GM18951 (cell line): ENCODE results near the gene ATP8B2.
"Not testable (repeated sequence)": the region's sequence is repeated elsewhere in the genome, so short reads cannot be mapped to it uniquely, and the experiment has no call there.

Experiments
- POLR2A ChIP-seq: IDR thresholded peaks from 4 replicates; pipeline ENCODE4 v1.6.1; 2011; ENCODE audit warnings: mild to moderate bottlenecking; ENCODE audit not compliant: insufficient read length, insufficient read depth; ENCODE audit errors: extremely low read depth
- in situ Hi-C: fragments of 300-500 bp; cut with MboI; formaldehyde crosslinking; loops from one replicate; pipeline ENCODE4 v1.12.0; 2022; ENCODE audit warnings: low sequenced_read_pairs, mixed read lengths, inconsistent platforms; ENCODE audit not compliant: unreplicated experiment

ATP8B2 gene

GRCh38 chr1:154324669-154325582 is at the start of gene ATP8B2:
TSS of gene ATP8B2 (plus strand) at chr1:154325525. CDS start at chr1:154328142, 2,617 bp downstream.
- no peak for TF ChIP-seq POLR2A
- in situ Hi-C loops: no loop called here

DNA sequence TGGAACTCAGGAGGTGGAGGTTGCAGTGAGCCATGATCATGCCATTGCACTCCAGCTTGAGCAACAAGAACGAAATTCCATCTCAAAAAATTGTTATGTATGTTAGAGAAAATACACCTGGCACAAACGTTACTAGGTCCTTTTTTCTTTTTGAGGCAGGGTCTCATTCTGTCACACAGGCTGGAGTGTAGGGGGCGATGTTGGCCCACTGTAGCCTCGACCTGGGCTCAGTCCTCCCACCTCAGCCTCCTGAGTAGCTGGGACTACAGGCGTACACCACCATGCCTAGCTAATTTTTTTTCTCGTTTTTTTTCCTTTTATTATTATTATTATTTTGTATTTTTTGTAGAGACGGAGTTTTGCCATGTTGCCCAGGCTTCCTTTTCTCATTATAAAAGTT is 48.5 kb upstream of the ATP8B2 start:
- in situ Hi-C loops: loop anchor here (10.0 kb wide), 1 partner anchor 92 kb away; no protein-coding TSS in a partner anchor
- TF ChIP-seq POLR2A: no peak

GRCh38 chr1:154287591-154287990 is 37.7 kb upstream of the ATP8B2 start:
- in situ Hi-C loops: not testable (repeated sequence)

GRCh38 chr1:154288661-154289060 is 36.7 kb upstream of the ATP8B2 start:
- in situ Hi-C loops: no loop called here
- no peak for TF ChIP-seq POLR2A

DNA sequence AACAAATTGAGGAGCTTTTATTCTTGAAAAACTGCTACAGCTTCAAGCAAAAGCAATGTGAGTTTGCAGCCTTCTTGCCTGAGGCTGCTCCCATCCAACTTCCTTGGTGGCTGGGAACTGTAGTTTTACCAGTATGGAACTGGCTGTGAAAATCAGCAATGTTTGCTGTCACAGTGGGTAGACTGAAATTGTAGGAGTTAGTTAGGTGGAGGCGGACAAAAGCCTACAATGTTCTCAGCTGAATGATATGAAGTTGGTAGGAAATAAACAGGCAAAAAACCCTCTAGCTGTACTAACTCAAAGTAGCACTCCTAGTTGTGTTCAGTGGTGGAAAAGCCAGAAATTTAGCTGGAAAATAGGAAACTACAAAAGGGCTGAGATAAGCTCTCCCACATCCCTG is 34.4 kb upstream of the ATP8B2 start:
- in situ Hi-C loops: no loop called here
- no peak for TF ChIP-seq POLR2A

DNA sequence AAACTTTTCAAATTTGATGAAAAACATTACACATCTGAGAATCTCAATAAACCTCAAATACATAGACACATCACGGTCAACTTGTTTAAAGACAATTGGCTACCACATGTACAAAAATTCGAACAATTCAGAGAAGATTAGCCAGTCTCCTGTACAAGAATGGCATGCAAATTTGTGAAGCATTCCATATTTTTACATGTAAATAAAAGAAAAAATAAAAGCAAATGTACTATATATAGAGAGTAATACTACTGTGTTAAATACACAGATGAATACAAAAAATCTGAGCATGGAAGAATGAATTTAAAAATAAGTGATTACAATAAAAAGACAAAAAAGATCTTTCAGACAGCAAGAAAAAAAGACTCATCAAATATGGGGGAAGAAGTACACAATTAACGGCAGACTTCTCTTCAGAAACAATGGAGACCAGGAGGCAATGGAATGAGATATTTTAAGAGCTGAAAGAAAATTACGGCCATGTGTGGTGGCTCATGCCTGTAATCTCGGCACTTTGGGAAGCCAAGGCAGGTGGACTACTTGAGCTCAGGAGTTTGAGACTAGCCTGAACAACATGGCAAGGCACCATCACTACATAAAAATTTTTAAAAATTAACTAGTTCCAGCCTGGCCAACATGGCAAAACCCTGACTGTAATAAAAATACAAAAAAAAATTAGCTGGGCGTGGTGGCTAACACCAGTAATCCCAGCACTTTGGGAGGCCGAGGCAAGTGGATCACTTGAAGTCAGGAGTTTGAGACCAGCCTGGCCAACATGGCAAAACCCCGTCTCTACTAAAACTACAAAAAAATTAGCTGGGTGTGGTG is 29.7 kb upstream of the ATP8B2 start:
- no peak for TF ChIP-seq POLR2A
- in situ Hi-C loops: no loop called here

DNA sequence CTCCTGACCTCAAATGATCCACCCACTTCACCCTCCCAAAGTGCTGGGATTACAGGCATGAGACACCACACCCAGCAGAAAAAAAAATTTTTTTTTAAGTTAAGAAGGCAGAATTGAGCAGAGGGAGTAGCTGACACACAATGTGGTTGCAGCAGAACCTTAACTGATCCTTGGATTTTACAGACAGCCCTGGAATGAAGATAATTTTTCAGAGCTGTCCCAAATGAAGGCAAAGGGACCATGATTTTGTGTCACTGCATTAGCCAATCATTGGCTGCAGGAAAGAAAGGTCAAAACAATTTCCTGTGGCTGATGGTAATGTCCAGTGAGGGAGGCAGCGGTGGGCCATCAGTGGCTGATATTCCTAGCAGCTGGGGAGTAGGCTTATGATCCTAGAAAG is 23.7 kb upstream of the ATP8B2 start:
- no peak for TF ChIP-seq POLR2A
- in situ Hi-C loops: no loop called here

DNA sequence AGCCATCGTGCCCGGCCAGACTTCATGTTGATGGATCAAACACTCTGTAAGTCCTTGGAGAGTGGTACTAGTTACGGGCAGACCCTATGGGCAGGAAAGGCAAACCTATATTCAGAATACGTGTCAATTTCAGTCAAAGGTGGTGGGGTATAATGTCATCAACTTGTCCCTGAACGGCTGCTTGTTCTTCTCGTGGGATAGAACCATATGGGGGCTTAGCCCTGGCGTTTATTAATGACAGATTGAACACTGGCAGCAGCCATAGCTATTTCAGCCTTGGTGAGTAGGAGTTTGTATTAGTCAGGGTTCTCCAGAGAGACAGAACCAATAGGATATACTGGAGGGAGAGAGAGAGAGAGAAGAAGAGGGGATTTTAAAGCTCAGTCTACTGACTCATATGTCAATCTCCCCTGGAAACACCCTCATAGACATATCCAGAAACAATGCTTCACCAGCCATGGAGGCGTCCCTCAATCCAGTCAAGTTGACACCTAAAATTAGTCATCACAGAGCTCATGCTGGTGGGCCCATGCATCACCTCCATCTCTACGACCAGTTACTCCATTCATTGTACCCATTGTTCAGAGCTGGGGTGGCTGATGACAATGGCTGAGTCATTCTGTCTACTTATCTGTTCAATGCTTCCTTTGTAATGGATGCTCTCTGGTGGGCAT is 20.5 kb upstream of the ATP8B2 start:
- in situ Hi-C loops: no loop called here
- no peak for TF ChIP-seq POLR2A

GRCh38 chr1:154306151-154306550 is 19.2 kb upstream of the ATP8B2 start:
- no peak for TF ChIP-seq POLR2A
- in situ Hi-C loops: no loop called here

- in situ Hi-C loops: not testable (repeated sequence)
Measured at GRCh38 chr1:154307670-154308270, 17.6 kb upstream of the ATP8B2 start.

DNA sequence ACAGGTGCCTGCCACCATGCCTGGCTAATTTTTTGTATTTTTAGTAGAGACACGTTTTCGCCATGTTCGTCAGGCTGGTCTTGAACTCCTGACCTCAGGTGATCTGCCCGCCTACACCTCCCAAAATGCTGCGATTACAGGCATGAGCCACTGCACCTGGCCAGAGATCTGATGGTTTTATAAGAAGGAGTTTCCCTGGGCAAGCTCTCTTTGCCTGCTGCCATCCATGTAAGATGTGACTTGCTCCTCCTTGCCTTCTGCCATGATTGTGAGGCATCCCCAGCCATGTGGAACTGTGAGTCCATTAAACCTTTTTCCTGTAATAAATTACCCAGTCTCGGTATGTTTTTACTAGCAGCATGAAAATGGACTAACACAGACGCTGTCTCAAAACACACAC is 16.2 kb upstream of the ATP8B2 start:
- in situ Hi-C loops: not testable (repeated sequence)

GRCh38 chr1:154312229-154313065 is 12.9 kb upstream of the ATP8B2 start:
- in situ Hi-C loops: not testable (repeated sequence)

GRCh38 chr1:154313066-154313356 is 12.3 kb upstream of the ATP8B2 start:
- no peak for TF ChIP-seq POLR2A
- in situ Hi-C loops: no loop called here

GRCh38 chr1:154314226-154314625 is 11.1 kb upstream of the ATP8B2 start:
- in situ Hi-C loops: not testable (repeated sequence)
